T47D (cell line): ENCODE results near the gene TRAF1.

ENCODE experiments used
- DNase-seq, 2 experiments: peaks; one replicate each; pipeline versions ENCODE4 v3.0.0 to v3.0.0-alpha.2; 2011 to 2012; ENCODE audit warnings: low read depth in 1 of 2, low spot score in 1 of 2
- JUND ChIP-seq: IDR thresholded peaks from 2 replicates; pipeline ENCODE4 v1.6.1; 2012; ENCODE audit warnings: low read depth
- in situ Hi-C: cut with HindIII; loops from 2 replicates; pipeline ENCODE4 v1.10.0; 2016; ENCODE audit warnings: low sequenced_read_pairs, low pct_unique_long_range_greater_than_20kb

Gene TRAF1

DNA sequence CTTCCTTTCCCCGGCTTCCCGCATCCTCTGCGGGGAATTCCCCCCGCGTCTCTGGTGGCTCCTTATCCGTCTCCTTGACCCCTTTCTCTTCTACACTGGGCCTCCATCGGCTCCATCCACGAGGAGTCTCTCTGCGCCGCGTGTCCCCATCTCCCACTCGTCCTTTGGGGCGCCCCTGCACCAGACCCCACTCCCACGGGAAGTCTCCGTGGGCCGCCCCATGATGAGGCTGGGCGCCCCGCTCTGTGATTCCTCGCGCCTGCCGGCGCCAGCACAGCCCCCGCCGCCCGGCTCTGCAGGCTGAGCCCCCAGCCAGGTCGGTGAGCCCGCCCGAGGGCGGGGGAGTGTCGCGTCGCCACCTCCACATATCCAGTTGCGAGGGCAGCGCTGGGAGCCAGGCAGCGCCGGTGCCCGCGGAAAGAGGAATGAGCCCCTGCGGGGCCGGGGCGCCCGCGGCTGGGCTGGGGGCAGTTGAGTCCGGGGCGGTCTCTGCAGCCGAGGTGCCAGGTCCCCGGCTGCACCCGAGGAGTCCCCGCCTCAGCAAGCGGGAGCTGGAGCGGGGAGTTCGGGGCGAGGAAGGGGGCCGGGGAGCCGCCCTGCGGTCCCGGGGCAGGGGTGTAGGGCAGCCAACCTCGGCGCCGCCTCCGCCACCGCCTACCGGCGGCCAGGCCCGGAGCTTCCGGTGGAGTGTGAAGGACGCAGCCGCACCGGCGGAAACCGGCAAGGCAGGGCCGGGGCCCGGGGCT lies 2.1 kb upstream of the TRAF1 start:
- in situ Hi-C loops: loop anchor here (25.0 kb wide), 1 partner anchor 166 kb away; no protein-coding TSS in a partner anchor
- peak; percentile 66 to 94 for DNase-seq
- TF ChIP-seq JUND: no peak

DNA sequence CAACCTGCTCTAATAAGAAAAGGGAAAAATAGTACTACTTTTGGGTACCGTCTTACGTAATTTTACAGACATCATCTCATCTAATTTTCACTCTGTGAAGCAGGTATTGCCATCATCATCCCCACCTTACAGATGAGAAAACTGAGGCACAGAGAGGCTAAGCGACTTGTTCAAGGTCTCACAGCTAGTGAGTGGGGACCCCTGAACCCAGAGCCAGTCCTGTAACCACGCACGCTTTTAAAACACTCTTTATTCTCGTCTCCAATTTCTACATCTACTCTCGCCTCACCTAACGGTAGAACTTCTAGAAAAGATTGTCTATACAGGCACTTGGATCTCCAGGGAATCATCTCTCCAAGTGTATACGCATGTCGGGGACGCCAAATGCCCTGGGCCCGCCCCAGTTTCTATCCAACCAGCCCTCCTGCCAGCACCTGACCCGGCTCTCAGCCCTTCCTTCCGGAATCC lies 1.5 kb upstream of the TRAF1 start:
- TF ChIP-seq JUND: no peak
- in situ Hi-C loops: loop anchor here (25.0 kb wide), 1 partner anchor 166 kb away; no protein-coding TSS in a partner anchor
- no peak for DNase-seq

DNA sequence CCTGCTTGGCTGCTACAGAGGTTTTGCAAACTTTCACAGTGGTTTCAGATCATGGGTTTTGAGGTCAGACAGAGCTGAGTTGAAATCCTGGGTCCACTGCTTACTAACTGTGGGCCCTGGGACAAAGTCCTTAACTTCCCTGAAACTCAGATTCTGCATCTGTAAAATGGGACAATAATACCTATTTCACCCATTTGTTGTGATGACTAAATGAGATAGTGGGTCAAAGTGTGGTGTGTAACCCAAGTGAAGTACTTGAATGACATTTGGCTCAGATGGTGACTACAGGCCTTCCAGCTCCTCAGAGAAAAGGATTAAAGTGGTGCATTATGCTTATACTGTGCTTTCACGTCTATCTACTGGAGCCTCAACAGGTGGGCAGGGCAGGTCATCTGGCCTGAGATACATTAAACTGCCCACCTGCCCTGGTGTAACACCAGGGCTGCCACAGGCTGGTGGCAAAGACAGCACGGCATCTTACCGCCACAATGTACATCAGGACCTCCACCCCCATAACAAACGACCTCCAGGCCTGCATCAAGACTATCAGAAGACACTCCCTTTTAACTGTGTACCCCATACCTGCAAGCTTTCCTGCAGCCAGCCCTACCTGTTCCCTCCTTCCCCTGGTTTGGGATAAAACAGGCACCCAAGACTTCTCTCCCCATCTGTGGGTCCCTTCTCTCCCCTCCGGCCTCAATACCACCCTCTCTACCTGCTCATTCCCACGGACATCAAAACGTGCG lies 846 bp upstream of the TRAF1 start:
- DNase-seq: no peak
- no peak for TF ChIP-seq JUND
- in situ Hi-C loops: loop anchor here (25.0 kb wide), 1 partner anchor 165 kb away; no protein-coding TSS in a partner anchor

DNA sequence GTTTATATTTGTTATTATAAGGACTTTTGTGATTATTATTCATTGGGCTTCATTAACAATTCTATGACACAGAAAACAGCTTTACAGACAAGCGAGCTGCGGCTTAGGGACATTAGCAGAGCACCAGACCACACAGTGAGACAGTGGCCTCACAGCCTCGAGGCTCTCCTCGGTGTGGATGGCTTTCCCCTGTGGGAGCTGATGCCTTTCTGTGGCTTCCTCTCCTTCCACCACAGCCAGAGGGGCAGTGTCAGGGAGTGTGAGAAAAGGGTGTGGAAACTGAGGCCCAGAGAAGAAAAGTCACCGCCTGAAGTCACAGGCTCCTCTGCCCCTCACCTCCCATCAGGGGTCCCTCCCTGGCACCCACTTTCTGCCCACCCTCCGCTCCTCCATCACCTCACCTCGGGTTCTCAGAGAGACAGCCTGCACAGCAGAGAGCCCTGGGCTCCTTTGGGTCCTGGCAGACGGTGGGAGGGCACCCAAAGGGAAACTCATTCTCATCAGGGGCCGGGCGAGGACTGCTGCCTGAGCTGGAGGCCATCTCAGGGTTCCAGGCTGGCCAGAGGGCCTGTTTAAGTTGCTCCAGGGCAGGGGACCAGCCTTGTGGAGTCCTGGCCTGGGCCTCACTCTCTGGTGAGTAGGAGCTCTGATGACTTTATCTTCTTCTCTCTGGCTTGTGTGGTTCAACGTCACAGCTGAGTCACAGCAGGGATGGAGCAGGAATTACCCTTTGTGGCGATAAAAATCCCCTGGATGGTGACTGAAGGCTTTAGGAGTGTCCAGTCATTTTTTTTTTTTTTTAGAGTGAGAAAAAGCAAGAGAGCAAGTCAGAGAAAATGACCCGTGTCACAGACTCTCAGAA lies 830 bp downstream of the TRAF1 start:
- in situ Hi-C loops: loop anchor here (25.0 kb wide), 1 partner anchor 163 kb away; no protein-coding TSS in a partner anchor
- DNase-seq: no peak
- no peak for TF ChIP-seq JUND

DNA sequence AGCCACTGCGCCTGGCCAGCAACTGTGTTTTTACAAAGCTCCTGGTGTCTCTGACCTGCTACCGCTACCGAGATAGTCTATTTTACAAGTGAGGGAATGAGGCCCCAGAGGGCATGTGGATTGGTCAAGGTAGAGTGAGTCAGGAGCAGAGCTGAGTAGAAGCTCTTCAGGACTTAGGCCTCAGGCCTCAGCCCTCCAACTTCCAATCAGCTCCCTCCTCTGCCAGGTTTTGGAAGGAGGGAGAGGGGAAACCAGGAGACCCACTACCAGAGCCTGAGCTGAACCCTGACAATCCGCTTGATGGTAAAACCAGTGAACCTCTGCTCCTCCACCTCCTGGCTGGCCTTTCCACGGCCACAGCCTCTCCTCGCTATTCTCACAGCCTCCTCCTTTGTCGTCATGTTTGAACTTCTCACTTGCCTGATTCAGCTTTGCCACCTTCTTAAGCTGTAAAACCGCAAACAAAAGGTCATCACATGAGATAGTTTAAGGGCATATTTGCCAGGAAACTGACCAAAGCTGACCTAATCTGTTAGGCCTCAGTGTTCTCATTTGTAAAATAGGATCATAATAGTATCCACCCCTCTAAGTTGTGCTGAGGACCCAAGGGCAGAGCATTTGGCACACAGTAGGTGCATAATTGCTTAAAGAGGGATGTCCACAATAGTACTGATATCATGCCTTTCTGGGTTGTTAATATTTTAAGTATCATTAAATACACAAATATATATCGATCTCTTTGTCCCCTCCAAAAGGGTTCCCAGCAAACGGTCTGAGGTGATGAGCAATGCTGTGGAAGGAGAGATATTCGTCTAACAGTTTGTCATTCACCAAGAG lies 1.7 kb downstream of the TRAF1 start:
- DNase-seq: no peak
- no peak for TF ChIP-seq JUND
- in situ Hi-C loops: loop anchor here (25.0 kb wide), 1 partner anchor 163 kb away; no protein-coding TSS in a partner anchor

DNA sequence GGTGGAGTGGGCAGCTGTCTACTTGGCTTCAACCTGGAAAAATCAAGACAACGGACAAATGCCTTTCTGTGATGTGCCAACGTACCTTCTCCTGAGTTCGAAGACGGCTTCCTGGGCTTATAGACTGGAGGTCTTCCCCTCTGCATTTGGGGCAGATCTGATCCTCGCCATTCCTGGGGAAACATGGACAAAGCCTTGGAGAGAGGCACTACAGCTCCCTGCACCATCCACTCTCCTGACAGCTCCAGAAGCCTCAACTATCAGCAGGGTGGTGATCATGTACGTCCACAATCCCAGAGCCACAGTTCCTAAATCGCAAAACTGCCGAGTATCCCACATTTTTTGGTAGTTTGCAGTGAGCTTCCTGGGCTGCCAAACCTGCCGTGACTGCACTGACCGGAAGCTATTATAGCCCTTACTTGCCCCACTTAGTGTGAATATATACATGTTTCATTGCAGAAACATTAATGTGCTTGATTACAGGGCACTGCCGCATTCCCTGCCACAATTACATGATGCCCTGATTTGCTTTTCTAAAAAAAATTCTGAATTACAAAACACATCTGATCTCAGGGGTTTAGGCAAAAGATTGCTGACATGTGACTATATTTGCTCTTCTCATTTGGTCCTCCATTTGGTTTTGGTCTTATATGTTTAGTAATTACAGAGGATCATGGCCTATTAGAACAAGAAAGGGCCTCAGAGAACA lies 2.8 kb downstream of the TRAF1 start:
- no peak for DNase-seq
- in situ Hi-C loops: no loop called here
- TF ChIP-seq JUND: no peak

DNA sequence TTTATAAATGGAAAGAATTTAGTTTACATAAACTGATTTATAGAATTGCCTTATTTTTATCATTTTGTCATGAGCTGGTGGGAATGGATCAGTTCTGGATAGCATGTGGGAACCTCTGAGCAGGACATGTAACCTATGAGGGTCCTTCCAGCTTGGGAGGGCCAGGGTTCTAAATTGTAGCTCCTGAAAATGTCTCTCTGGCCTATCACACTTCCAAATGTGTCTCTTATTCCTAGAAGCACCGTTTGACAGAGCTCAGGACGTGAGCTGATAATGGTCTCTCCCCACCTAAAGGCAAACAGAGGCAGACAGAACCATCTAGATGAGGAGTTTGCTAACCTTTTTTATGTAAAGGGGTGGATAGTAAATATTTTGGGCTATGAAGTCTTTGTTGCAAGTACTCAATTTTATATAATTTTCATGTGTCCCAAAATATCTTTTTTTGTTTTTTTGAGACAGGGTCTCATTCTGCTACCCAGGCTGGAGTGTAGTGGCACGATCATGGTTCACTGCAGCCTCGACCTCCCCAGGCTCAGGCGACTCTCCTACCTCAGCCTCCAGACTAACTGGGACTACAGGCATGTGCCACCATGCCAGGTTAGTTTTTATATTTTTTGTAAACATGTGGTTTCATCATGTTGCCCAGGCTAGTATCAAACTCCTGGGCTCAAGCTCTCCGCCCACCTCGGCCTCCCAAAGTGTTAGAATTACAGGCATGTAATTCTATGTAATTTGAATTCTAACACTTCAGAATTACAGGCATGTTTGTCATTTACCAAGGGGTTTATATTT lies 4.0 kb downstream of the TRAF1 start:
- no peak for DNase-seq
- in situ Hi-C loops: no loop called here
- no peak for TF ChIP-seq JUND

DNA sequence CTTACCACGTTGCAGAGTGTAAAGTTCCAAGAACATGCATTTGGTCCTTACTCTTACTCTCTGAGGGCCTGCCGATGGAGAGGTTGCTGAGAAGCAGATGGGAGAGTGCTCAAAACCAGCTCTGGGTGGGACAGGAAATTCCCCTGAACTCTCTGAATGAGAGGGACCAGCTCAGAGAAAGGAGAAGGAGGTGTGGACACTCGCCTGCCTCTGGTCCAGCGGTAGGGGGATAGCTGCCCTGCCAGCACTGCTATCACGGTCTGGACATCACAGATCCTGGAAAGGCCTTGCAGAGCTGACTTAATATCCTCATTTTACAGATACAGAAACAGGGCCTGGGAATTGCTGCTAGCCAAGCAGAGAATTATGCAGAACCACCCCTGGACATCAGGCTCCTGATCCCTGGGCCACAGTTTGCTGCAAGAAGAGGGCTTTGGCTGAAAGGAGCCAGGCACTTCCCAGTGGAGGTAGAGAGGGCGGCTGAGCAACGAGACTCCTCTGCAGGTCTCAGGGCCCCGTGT lies 4.9 kb downstream of the TRAF1 start:
- TF ChIP-seq JUND: no peak
- in situ Hi-C loops: no loop called here
- no peak for DNase-seq

DNA sequence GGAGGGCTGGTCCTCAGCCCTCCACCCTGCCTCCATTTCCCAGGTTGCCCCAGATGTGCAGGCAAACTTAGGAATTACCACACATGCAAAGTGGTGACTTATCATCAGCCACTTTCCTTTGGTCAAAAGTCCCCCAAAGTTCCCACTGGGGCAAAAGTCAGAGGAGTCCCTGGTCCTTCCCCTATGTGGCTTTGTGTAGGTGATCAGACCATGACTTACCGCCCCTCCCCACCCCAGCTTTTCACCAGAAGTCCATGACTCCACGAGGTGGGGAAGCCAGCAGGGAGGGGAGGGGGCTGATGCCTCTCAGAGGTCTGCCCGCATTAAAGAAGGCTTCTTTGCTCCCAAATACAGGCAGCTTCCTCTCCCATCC lies 5.8 kb downstream of the TRAF1 start:
- DNase-seq: no peak
- TF ChIP-seq JUND: no peak
- in situ Hi-C loops: no loop called here
